Fibroblast of lung (primary cell): ENCODE results near the gene LIPE. TPM values are rescaled to one million over a fixed set of nuclear protein-coding genes. Genes with fewer than 3 reads are reported as not detected.

ENCODE experiments used
- DNase-seq, 2 donors: peaks; one replicate each; pipeline versions ENCODE4 v3.0.0 to v3.0.0-alpha.2; 2010; ENCODE audit warnings: low read depth in 2 of 2
- H2AFZ ChIP-seq: 2 replicates; pipeline ENCODE4 v1.5.1; 2012; ENCODE audit warnings: low read length, control low read depth, inconsistent platforms
- H3K27ac ChIP-seq: 2 replicates; pipeline ENCODE4 v1.5.1; 2011; ENCODE audit warnings: low read length, control low read depth; ENCODE audit not compliant: insufficient read depth
- H3K27me3 ChIP-seq: 2 replicates; pipeline ENCODE4 v1.5.1; 2011; ENCODE audit warnings: mild to moderate bottlenecking, low read length; ENCODE audit not compliant: control insufficient read depth, insufficient read depth
- H3K36me3 ChIP-seq: 2 replicates; pipeline ENCODE4 v1.5.1; 2011; ENCODE audit warnings: low read length; ENCODE audit not compliant: control insufficient read depth, insufficient read depth
- H3K4me1 ChIP-seq: 2 replicates; pipeline ENCODE4 v1.5.1; 2011; ENCODE audit warnings: low read length; ENCODE audit not compliant: control insufficient read depth, insufficient read depth; ENCODE audit errors: extremely low read depth
- H3K4me2 ChIP-seq: 2 replicates; pipeline ENCODE4 v1.5.1; 2011; ENCODE audit warnings: low read length, control low read depth; ENCODE audit not compliant: insufficient read depth; ENCODE audit errors: extremely low read depth
- H3K4me3 ChIP-seq, 4 experiments: fragments of 200-600 bp in 1 of 4; sonication (generic) in 1 of 4; replicated peaks in 1 of 4; 2 replicates each; pipeline ENCODE4 v1.5.1; 2011 to 2016; ENCODE audit warnings: low read length in 4 of 4, low read depth in 3 of 4, mild to moderate bottlenecking in 3 of 4, control low read depth in 2 of 4, inconsistent platforms in 1 of 4, mixed read lengths in 1 of 4; ENCODE audit not compliant: insufficient read depth in 1 of 4; ENCODE audit errors: control extremely low read depth in 1 of 4
- H3K79me2 ChIP-seq: 2 replicates; pipeline ENCODE4 v1.5.1; 2012; ENCODE audit warnings: mild to moderate bottlenecking, low read length, inconsistent platforms; ENCODE audit not compliant: control insufficient read depth, insufficient read depth
- H3K9ac ChIP-seq: 2 replicates; pipeline ENCODE4 v1.5.1; 2011; ENCODE audit warnings: mild to moderate bottlenecking, low read length, control low read depth; ENCODE audit not compliant: insufficient read depth
- H3K9me3 ChIP-seq: 2 replicates; pipeline ENCODE4 v1.5.1; 2012; ENCODE audit warnings: low read depth, low read length; ENCODE audit not compliant: control insufficient read depth, insufficient read depth
- H4K20me1 ChIP-seq: 2 replicates; pipeline ENCODE4 v1.5.1; 2011; ENCODE audit warnings: low read length; ENCODE audit not compliant: control insufficient read depth, insufficient read depth; ENCODE audit errors: extremely low read depth
- CTCF ChIP-seq, 2 donors: IDR thresholded peaks in 1 of 2; conservative IDR thresholded peaks in 1 of 2; 1 replicate in 1 of 2; 2 replicates in 1 of 2; pipeline ENCODE4 v1.5.1; 2011 to 2012; ENCODE audit warnings: low read length in 2 of 2, control low read depth in 1 of 2, inconsistent platforms in 1 of 2, low read depth in 1 of 2, mild to moderate bottlenecking in 1 of 2
- EZH2 ChIP-seq: IDR thresholded peaks from 2 replicates; pipeline ENCODE4 v1.5.1; 2012; ENCODE audit warnings: low read length, control low read depth, mild to moderate bottlenecking; ENCODE audit errors: missing control alignments
- polyA plus RNA-seq, 2 donors: library from polyadenylated mRNA; depleted of rRNA in 1 of 2; stranded (reverse) in 1 of 2; unstranded in 1 of 2; fragments of >200 nt; gene quantifications; 2 replicates each; pipeline ENCODE4 v1.2.1, GENCODE V29; 2011 to 2012; ENCODE audit warnings: missing spikeins in 1 of 2
- total RNA-seq: library from RNA; depleted of rRNA; stranded (reverse); fragments of >200 nt; gene quantifications from 2 replicates; pipeline ENCODE4 v1.2.1, GENCODE V29; 2014

Gene LIPE
- total and polyA plus RNA-seq, 2 donors (not counting 1 experiment from before 2014, with no cell fraction given) = 1.1 to 1.7 TPM

- no peaks in the 10 kb centered on the region for H3K79me2 ChIP-seq
- no peak overlapping the region for H3K27ac ChIP-seq
- no peak overlapping the region for H3K4me3 ChIP-seq
- H3K27me3 ChIP-seq = no peaks in the 10 kb centered on the region
- H3K36me3 ChIP-seq = no peaks in the 10 kb centered on the region
- H3K9me3 ChIP-seq = no peaks in the 10 kb centered on the region
- no peak overlapping the region for H3K4me2 ChIP-seq
- DNase-seq = no peak
- no peak overlapping the region for H3K9ac ChIP-seq
- H3K4me1 ChIP-seq = no peaks in the 10 kb centered on the region
- H2AFZ ChIP-seq = no peak overlapping the region
- no peak for TF ChIP-seq EZH2
- TF ChIP-seq CTCF (conservative IDR thresholded peaks at IDR 0.05 in 1 of 2, IDR thresholded peaks at IDR 0.05 in 1 of 2; ENCODE audit: low read depth in 1 of 2, low read length in 2 of 2) = no peak
- no peaks in the 10 kb centered on the region for H4K20me1 ChIP-seq
These were observed 28.5 kb upstream of the LIPE start for GRCh38 chr19:42455621-42456081.

GRCh38 chr19:42455086-42455485, 27.9 kb upstream of the LIPE start:
- TF ChIP-seq CTCF (conservative IDR thresholded peaks at IDR 0.05 in 1 of 2, IDR thresholded peaks at IDR 0.05 in 1 of 2; ENCODE audit: low read depth in 1 of 2, low read length in 2 of 2) (no peak), EZH2 (no peak)
- no peak overlapping the region for H3K9ac ChIP-seq
- H2AFZ ChIP-seq = no peak overlapping the region
- H3K36me3 ChIP-seq = no peaks in the 10 kb centered on the region
- no peaks in the 10 kb centered on the region for H3K4me1 ChIP-seq
- no peaks in the 10 kb centered on the region for H4K20me1 ChIP-seq
- H3K9me3 ChIP-seq = no peaks in the 10 kb centered on the region
- no peak overlapping the region for H3K27ac ChIP-seq
- H3K27me3 ChIP-seq = no peaks in the 10 kb centered on the region
- DNase-seq = no peak
- no peak overlapping the region for H3K4me2 ChIP-seq
- H3K79me2 ChIP-seq = no peaks in the 10 kb centered on the region
- no peak overlapping the region for H3K4me3 ChIP-seq

GRCh38 chr19:42452590-42452989, 25.4 kb upstream of the LIPE start:
- H3K9me3 ChIP-seq = no peaks in the 10 kb centered on the region
- no peak overlapping the region for H2AFZ ChIP-seq
- no peak overlapping the region for H3K27ac ChIP-seq
- no peak for DNase-seq
- no peaks in the 10 kb centered on the region for H4K20me1 ChIP-seq
- no peaks in the 10 kb centered on the region for H3K79me2 ChIP-seq
- H3K4me2 ChIP-seq = no peak overlapping the region
- H3K36me3 ChIP-seq = no peaks in the 10 kb centered on the region
- no peaks in the 10 kb centered on the region for H3K4me1 ChIP-seq
- TF ChIP-seq CTCF (conservative IDR thresholded peaks at IDR 0.05 in 1 of 2, IDR thresholded peaks at IDR 0.05 in 1 of 2; ENCODE audit: low read depth in 1 of 2, low read length in 2 of 2) = no peak
- no peak for TF ChIP-seq EZH2
- H3K4me3 ChIP-seq = no peak overlapping the region
- H3K9ac ChIP-seq = no peak overlapping the region
- no peaks in the 10 kb centered on the region for H3K27me3 ChIP-seq
